Breast epithelium (tissue), 4 donors: ENCODE results near the gene TNFAIP8L3. TPM values are rescaled to one million over a fixed set of nuclear protein-coding genes. Genes with fewer than 3 reads are reported as not detected.

Experiments used
- DNase-seq, 2 donors: peaks; one replicate each; pipeline ENCODE4 v3.0.0-alpha.2; 2019; ENCODE audit warnings: low spot score in 2 of 2
- H3K27ac ChIP-seq, 2 donors: fragments of 200-600 bp; sonication (generic) in 1 of 2; one replicate each; pipeline ENCODE4 v1.5.1; 2016 to 2019; ENCODE audit warnings: mild to moderate bottlenecking in 1 of 2
- H3K27me3 ChIP-seq, 2 donors: fragments of 200-600 bp; sonication (generic) in 1 of 2; one replicate each; pipeline versions ENCODE4 v1.5.1 to v1.6.0; 2017 to 2019; ENCODE audit warnings: control low read depth in 1 of 2, mild to moderate bottlenecking in 1 of 2
- H3K36me3 ChIP-seq: fragments of 200-600 bp; one replicate; pipeline ENCODE4 v1.5.1; 2019
- H3K4me1 ChIP-seq, 2 donors: fragments of 200-600 bp; sonication (generic); one replicate each; pipeline ENCODE4 v1.5.1; 2016 to 2019; ENCODE audit warnings: control low read depth in 1 of 2
- H3K4me3 ChIP-seq, 3 donors: fragments of 200-600 bp; sonication (generic); 1 replicate in 2 of 3; 2 replicates in 1 of 3; pipeline ENCODE4 v1.5.1; 2016 to 2019; ENCODE audit warnings: mild to moderate bottlenecking in 3 of 3, moderate library complexity in 2 of 3
- H3K9me3 ChIP-seq, 2 donors: fragments of 200-600 bp; sonication (generic) in 1 of 2; one replicate each; pipeline ENCODE4 v1.5.1; 2016 to 2019; ENCODE audit warnings: control low read depth in 1 of 2
- CTCF ChIP-seq, 3 donors: fragments of 450-650 bp; IDR thresholded peaks; one replicate each; pipeline ENCODE4 v1.5.1; 2016 to 2017; ENCODE audit warnings: antibody characterized with exemption in 3 of 3, mild to moderate bottlenecking in 3 of 3, moderate library complexity in 3 of 3
- POLR2A ChIP-seq: fragments of 450-650 bp; IDR thresholded peaks from one replicate; pipeline ENCODE4 v1.6.1; 2016; ENCODE audit warnings: antibody characterized with exemption, mild to moderate bottlenecking, moderate library complexity
- POLR2AphosphoS5 ChIP-seq, 3 donors: sonication (generic); formaldehyde crosslinking; IDR thresholded peaks; one replicate each; pipeline ENCODE4 v1.6.1; 2017; ENCODE audit warnings: antibody characterized with exemption in 3 of 3
- intact Hi-C: fragments of 100-400 bp; cut with DNase I; formaldehyde crosslinking; loops from one replicate; pipeline ENCODE4 v1.15.1; 2023; ENCODE audit warnings: low total_unique reads
- total RNA-seq, 3 donors: library from RNA; depleted of rRNA; stranded (reverse); fragments of >200 nt; gene quantifications; one replicate each; pipeline ENCODE4 v1.1.0, GENCODE V29; 2016

Gene TNFAIP8L3
- total RNA-seq, 3 donors from 2014 or later, result 2.5 to 4.3 (median 4.0) TPM

GRCh38 chr15:51085764-51086163 lies 8.9 kb downstream of the TNFAIP8L3 start:
- no peak for TF ChIP-seq CTCF (IDR thresholded peaks at IDR 0.05)
- no peak for TF ChIP-seq POLR2A
- no peak for TF ChIP-seq POLR2AphosphoS5 (IDR thresholded peaks at IDR 0.05)
- DNase-seq, result no peak
- Histone ChIP-seq H3K4me1 (no peaks in the 10 kb centered on the region), H3K9me3 (no peaks in the 10 kb centered on the region), H3K4me3 (no peak overlapping the region), H3K27ac (no peak overlapping the region), H3K27me3 (no peaks in the 10 kb centered on the region), H3K36me3 (no peaks in the 10 kb centered on the region)
- intact Hi-C loops, result no loop called here

DNA sequence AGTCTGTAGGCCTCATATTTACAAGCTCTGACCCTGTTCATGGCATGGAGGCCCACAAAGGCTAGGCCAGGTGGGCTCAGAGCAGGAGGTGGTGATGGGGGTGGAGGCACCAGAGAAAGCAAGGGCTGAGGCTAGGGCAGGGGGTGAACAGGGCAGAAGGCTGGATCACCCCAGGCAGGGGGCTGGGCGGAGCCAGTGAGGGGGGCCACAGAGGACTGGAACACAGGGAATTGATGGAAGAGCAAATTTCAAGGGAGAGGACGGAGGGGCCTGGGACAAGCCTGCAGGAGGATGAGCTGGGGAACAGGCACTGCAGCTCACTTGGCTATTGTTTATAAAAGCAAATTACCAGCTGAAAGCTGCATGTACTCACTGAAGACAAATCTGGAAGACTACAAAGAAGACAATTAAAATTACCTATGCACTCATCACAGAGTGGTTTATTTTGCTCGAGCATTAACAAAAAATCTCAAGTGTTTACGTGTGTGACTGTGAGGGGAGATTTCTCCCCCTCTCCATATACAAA lies 11.0 kb downstream of the TNFAIP8L3 start:
- TF ChIP-seq POLR2A, result no peak
- no peak for TF ChIP-seq POLR2AphosphoS5 (IDR thresholded peaks at IDR 0.05)
- no peak for TF ChIP-seq CTCF (IDR thresholded peaks at IDR 0.05)

DNA sequence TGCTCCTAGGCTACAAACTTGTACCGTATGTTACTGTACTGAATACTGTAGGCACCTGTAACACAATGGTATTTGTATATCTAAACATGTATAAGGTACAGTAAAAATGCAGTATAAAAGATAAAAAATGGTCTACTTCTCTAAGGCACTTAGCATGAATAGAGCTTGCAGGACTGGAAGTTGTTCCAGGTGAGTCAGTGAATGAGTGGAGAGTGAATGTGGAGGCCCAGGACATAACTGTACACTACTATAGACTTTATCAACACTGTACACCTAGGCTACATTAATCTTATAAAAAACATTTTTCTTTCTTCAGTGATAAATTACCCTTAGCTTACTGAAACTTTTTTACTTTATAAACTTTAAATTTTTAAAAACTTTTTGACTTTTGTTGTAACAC lies 12.5 kb downstream of the TNFAIP8L3 start:
- Histone ChIP-seq H3K27me3 (no peaks in the 10 kb centered on the region), H3K27ac (no peak overlapping the region), H3K4me3 (no peak overlapping the region), H3K4me1 (no peaks in the 10 kb centered on the region), H3K36me3 (no peaks in the 10 kb centered on the region), H3K9me3 (no peaks in the 10 kb centered on the region)
- no peak for DNase-seq
- intact Hi-C loops, result no loop called here
- no peak for TF ChIP-seq CTCF (IDR thresholded peaks at IDR 0.05)

More for the DNA sequence above, 11.0 kb downstream of the TNFAIP8L3 start:
- intact Hi-C loops, result no loop called here
- no peak for DNase-seq
- H3K4me1 ChIP-seq, result no peaks in the 10 kb centered on the region
- H3K36me3 ChIP-seq, result no peaks in the 10 kb centered on the region
- H3K4me3 ChIP-seq, result no peak overlapping the region
- H3K27ac ChIP-seq, result no peak overlapping the region
- H3K27me3 ChIP-seq, result no peaks in the 10 kb centered on the region
- H3K9me3 ChIP-seq, result no peaks in the 10 kb centered on the region

DNA sequence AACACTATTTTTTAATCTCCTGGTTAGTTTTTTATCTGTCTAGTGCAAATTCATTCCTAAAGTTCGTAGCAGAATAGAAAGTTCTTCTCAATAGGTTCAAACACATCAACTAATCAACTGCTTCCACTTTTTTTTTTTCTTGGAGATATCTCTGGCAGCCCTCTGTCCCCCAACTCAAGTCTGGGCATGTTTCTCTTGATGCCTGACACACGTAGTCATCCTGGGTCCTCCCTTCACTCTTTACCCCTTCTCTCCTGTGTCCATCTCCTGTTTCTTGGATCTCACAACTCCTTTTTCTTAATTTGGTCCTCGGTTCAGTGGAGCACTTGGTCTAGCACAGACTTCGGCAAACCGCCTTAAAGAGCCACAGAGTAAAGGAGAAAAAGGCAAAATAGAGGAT lies 14.4 kb downstream of the TNFAIP8L3 start:
- H3K27me3 ChIP-seq, result no peaks in the 10 kb centered on the region
- intact Hi-C loops, result no loop called here

GRCh38 chr15:51079226-51079625 lies 15.5 kb downstream of the TNFAIP8L3 start:
- no peak overlapping the region for H3K4me3 ChIP-seq
- TF ChIP-seq POLR2AphosphoS5 (IDR thresholded peaks at IDR 0.05) (no peak), POLR2A (no peak), CTCF (IDR thresholded peaks at IDR 0.05) (no peak)

More for the DNA sequence above, 14.4 kb downstream of the TNFAIP8L3 start:
- Histone ChIP-seq H3K9me3 (no peaks in the 10 kb centered on the region), H3K4me1 (no peaks in the 10 kb centered on the region), H3K4me3 (no peak overlapping the region), H3K27ac (no peak overlapping the region), H3K36me3 (no peaks in the 10 kb centered on the region)
- TF ChIP-seq POLR2AphosphoS5 (IDR thresholded peaks at IDR 0.05), result no peak
- TF ChIP-seq POLR2A, result no peak
- no peak for TF ChIP-seq CTCF (IDR thresholded peaks at IDR 0.05)
- no peak for DNase-seq

More at GRCh38 chr15:51079226-51079625, 15.5 kb downstream of the TNFAIP8L3 start:
- Histone ChIP-seq H3K9me3 (no peaks in the 10 kb centered on the region), H3K4me1 (no peaks in the 10 kb centered on the region), H3K27ac (no peak overlapping the region), H3K27me3 (no peaks in the 10 kb centered on the region), H3K36me3 (no peaks in the 10 kb centered on the region)
- no peak for DNase-seq
- intact Hi-C loops, result no loop called here
